ENCODE results near the gene ACOX2. TPM values are rescaled to one million over a fixed set of nuclear protein-coding genes. Genes with fewer than 3 reads are reported as not detected.

The ACOX2 gene
- total and polyA plus RNA-seq, 7 experiments from 2014 or later, result not detected

- POLR2A ChIA-PET, result interaction anchor here (1.0 kb wide), 1 partner anchor 21 kb away, joined by 3 read pairs; the partner anchor contains the start of gene KCTD6
- CTCF ChIA-PET, result no interaction called here
- DNase-seq (no peak), ATAC-seq (no peak)
- no peaks in the 10 kb centered on the region for H3K36me3 ChIP-seq (ENCODE audit: control insufficient read depth in 2 of 3, insufficient read depth in 3 of 3, low read length in 3 of 3)
- H3K27ac ChIP-seq (ENCODE audit: low read depth, low read length), result no peak overlapping the region
- no peak overlapping the region for H3K4me3 ChIP-seq (ENCODE audit: low read length)
- H3K36me3 Mint-ChIP-seq, result peaks cover 0 to 8% (median 0%) of the 10 kb centered on the region in 5 donors
- intact Hi-C loops (cut with micrococcal nuclease), result loop anchor here in 1 of 2 donors (1.0 to 5.0 kb wide), 4 partner anchors 7 to 138 kb away; partner anchors contain the start of genes PDHB and PXK
- peak overlapping the region in 4 of 9 donors; percentile 67 to 89 (median 74) for H3K27ac Mint-ChIP-seq
- peaks cover 0 to 1% (median 0%) of the 10 kb centered on the region in 11 donors for H3K9me3 Mint-ChIP-seq
- H3K27me3 ChIP-seq (ENCODE audit: control insufficient read depth in 2 of 2, insufficient read depth in 2 of 2, low read length in 2 of 2), result no peaks in the 10 kb centered on the region
- peaks cover 0 to 2% (median 0%) of the 10 kb centered on the region in 5 donors for H3K27me3 Mint-ChIP-seq
- H3K4me1 Mint-ChIP-seq, result peaks cover 5 to 64% (median 22%) of the 10 kb centered on the region in 7 donors
- peak overlapping the region in 1 of 10 donors; percentile 64 for H3K4me3 Mint-ChIP-seq
- peaks cover 0 to 28% of the 10 kb centered on the region in 2 donors for H3K4me1 ChIP-seq (ENCODE audit: control insufficient read depth in 2 of 2, insufficient read depth in 2 of 2, low read length in 2 of 2)
- H3K9me3 ChIP-seq (ENCODE audit: control insufficient read depth in 2 of 3, low read length in 3 of 3), result no peaks in the 10 kb centered on the region
Observed at GRCh38 chr3:58470363-58471024, 66.5 kb downstream of the ACOX2 start.

GRCh38 chr3:58469096-58469495, 67.9 kb downstream of the ACOX2 start:
- no peaks in the 10 kb centered on the region for H3K36me3 ChIP-seq (ENCODE audit: control insufficient read depth in 2 of 3, insufficient read depth in 3 of 3, low read length in 3 of 3)
- intact Hi-C loops (cut with micrococcal nuclease), result no loop called here
- peaks cover 0 to 26% of the 10 kb centered on the region in 2 donors for H3K4me1 ChIP-seq (ENCODE audit: control insufficient read depth in 2 of 2, insufficient read depth in 2 of 2, low read length in 2 of 2)
- peaks cover 5 to 51% (median 9%) of the 10 kb centered on the region in 7 donors for H3K4me1 Mint-ChIP-seq
- POLR2A ChIA-PET, result interaction anchor here (0.7 kb wide), 1 partner anchor 1243 kb away, joined by 4 read pairs; no protein-coding TSS in a partner anchor
- peaks cover 0 to 7% (median 0%) of the 10 kb centered on the region in 5 donors for H3K36me3 Mint-ChIP-seq
- peaks cover 0 to 1% (median 0%) of the 10 kb centered on the region in 11 donors for H3K9me3 Mint-ChIP-seq
- H3K27me3 Mint-ChIP-seq, result peaks cover 0 to 2% (median 0%) of the 10 kb centered on the region in 5 donors
- ATAC-seq (no peak), DNase-seq (no peak)
- H3K27ac ChIP-seq (ENCODE audit: low read depth, low read length), result no peak overlapping the region
- no peaks in the 10 kb centered on the region for H3K27me3 ChIP-seq (ENCODE audit: control insufficient read depth in 2 of 2, insufficient read depth in 2 of 2, low read length in 2 of 2)
- CTCF ChIA-PET, result no interaction called here
- no peak overlapping the region for H3K4me3 ChIP-seq (ENCODE audit: low read length)
- no peaks in the 10 kb centered on the region for H3K9me3 ChIP-seq (ENCODE audit: control insufficient read depth in 2 of 3, low read length in 3 of 3)
- peak overlapping the region in 1 of 9 donors; percentile 47 for H3K27ac Mint-ChIP-seq
- H3K4me3 Mint-ChIP-seq, result no peak overlapping the region

- Mint-ChIP-seq H3K4me1 (peaks cover 4 to 41% (median 13%) of the 10 kb centered on the region in 7 donors), H3K27me3 (peaks cover 0 to 7% (median 0%) of the 10 kb centered on the region in 5 donors), H3K9me3 (peaks cover 0 to 1% (median 0%) of the 10 kb centered on the region in 11 donors), H3K4me3 (no peak overlapping the region), H3K36me3 (no peaks in the 10 kb centered on the region), H3K27ac (no peak overlapping the region)
- CTCF ChIA-PET, result no interaction called here
- H3K27ac ChIP-seq (ENCODE audit: low read depth, low read length), result no peak overlapping the region
- H3K9me3 ChIP-seq (ENCODE audit: control insufficient read depth in 2 of 3, low read length in 3 of 3), result no peaks in the 10 kb centered on the region
- no peak for ATAC-seq
- H3K4me3 ChIP-seq (ENCODE audit: low read length), result no peak overlapping the region
- no peaks in the 10 kb centered on the region for H3K27me3 ChIP-seq (ENCODE audit: control insufficient read depth in 2 of 2, insufficient read depth in 2 of 2, low read length in 2 of 2)
- no peak for DNase-seq
- H3K36me3 ChIP-seq (ENCODE audit: control insufficient read depth in 2 of 3, insufficient read depth in 3 of 3, low read length in 3 of 3), result no peaks in the 10 kb centered on the region
- H3K4me1 ChIP-seq (ENCODE audit: control insufficient read depth in 2 of 2, insufficient read depth in 2 of 2, low read length in 2 of 2), result peaks cover 7 to 22% of the 10 kb centered on the region in 2 donors
- intact Hi-C loops (cut with micrococcal nuclease), result no loop called here
- POLR2A ChIA-PET, result no interaction called here
Observed at GRCh38 chr3:58466899-58467563, 70.0 kb downstream of the ACOX2 start.

- ATAC-seq (no peak), DNase-seq (no peak)
- Histone ChIP-seq H3K4me3 (ENCODE audit: low read length) (no peak overlapping the region), H3K36me3 (ENCODE audit: control insufficient read depth in 2 of 3, insufficient read depth in 3 of 3, low read length in 3 of 3) (no peaks in the 10 kb centered on the region), H3K27ac (ENCODE audit: low read depth, low read length) (no peak overlapping the region), H3K27me3 (ENCODE audit: control insufficient read depth in 2 of 2, insufficient read depth in 2 of 2, low read length in 2 of 2) (no peaks in the 10 kb centered on the region), H3K9me3 (ENCODE audit: control insufficient read depth in 2 of 3, low read length in 3 of 3) (no peaks in the 10 kb centered on the region), H3K4me1 (ENCODE audit: control insufficient read depth in 2 of 2, insufficient read depth in 2 of 2, low read length in 2 of 2) (peaks cover 4 to 7% of the 10 kb centered on the region in 2 donors)
- peaks cover 0 to 20% (median 6%) of the 10 kb centered on the region in 7 donors for H3K4me1 Mint-ChIP-seq
- H3K4me3 Mint-ChIP-seq, result no peak overlapping the region
- CTCF ChIA-PET, result no interaction called here
- no peaks in the 10 kb centered on the region for H3K36me3 Mint-ChIP-seq
- intact Hi-C loops (cut with micrococcal nuclease), result no loop called here
- H3K27me3 Mint-ChIP-seq, result peaks cover 0 to 7% (median 0%) of the 10 kb centered on the region in 5 donors
- POLR2A ChIA-PET, result no interaction called here
- H3K27ac Mint-ChIP-seq, result no peak overlapping the region
- H3K9me3 Mint-ChIP-seq, result no peaks in the 10 kb centered on the region
Observed at GRCh38 chr3:58464866-58465265, 72.1 kb downstream of the ACOX2 start.

GRCh38 chr3:58463942-58464271, 73.1 kb downstream of the ACOX2 start:
- Mint-ChIP-seq H3K4me1 (peaks cover 0 to 14% (median 6%) of the 10 kb centered on the region in 7 donors), H3K9me3 (peaks cover 0 to 1% (median 0%) of the 10 kb centered on the region in 11 donors), H3K27ac (no peak overlapping the region), H3K27me3 (peaks cover 0 to 7% (median 0%) of the 10 kb centered on the region in 5 donors), H3K4me3 (peak overlapping the region in 5 of 10 donors; percentile 44 to 65 (median 54)), H3K36me3 (no peaks in the 10 kb centered on the region)
- ATAC-seq, result no peak
- H3K4me1 ChIP-seq (ENCODE audit: control insufficient read depth in 2 of 2, insufficient read depth in 2 of 2, low read length in 2 of 2), result peaks cover 4 to 7% of the 10 kb centered on the region in 2 donors
- POLR2A ChIA-PET, result interaction anchor here (1.1 kb wide), 1 partner anchor 158 kb away, joined by 3 read pairs; the partner anchor contains the start of genes HTD2 and RPP14
- no peaks in the 10 kb centered on the region for H3K9me3 ChIP-seq (ENCODE audit: control insufficient read depth in 2 of 3, low read length in 3 of 3)
- H3K27ac ChIP-seq (ENCODE audit: low read depth, low read length), result no peak overlapping the region
- H3K36me3 ChIP-seq (ENCODE audit: control insufficient read depth in 2 of 3, insufficient read depth in 3 of 3, low read length in 3 of 3), result no peaks in the 10 kb centered on the region
- H3K4me3 ChIP-seq (ENCODE audit: low read length), result no peak overlapping the region
- no peaks in the 10 kb centered on the region for H3K27me3 ChIP-seq (ENCODE audit: control insufficient read depth in 2 of 2, insufficient read depth in 2 of 2, low read length in 2 of 2)
- intact Hi-C loops (cut with micrococcal nuclease), result loop anchor here (1.0 to 2.0 kb wide), 5 partner anchors 7 to 166 kb away; partner anchors contain the start of gene PDHB (in 1 of the 2)
- CTCF ChIA-PET, result interaction anchor here (0.8 to 1.3 kb wide), 7 partner anchors 9 to 166 kb away, joined by 3 to 4 read pairs (median 3); partner anchors contain the start of genes HTD2, PDHB and RPP14
- DNase-seq, result no peak

GRCh38 chr3:58463181-58463941, 73.6 kb downstream of the ACOX2 start:
- H3K27me3 ChIP-seq (ENCODE audit: control insufficient read depth in 2 of 2, insufficient read depth in 2 of 2, low read length in 2 of 2), result no peaks in the 10 kb centered on the region
- Mint-ChIP-seq H3K9me3 (peaks cover 0 to 1% (median 0%) of the 10 kb centered on the region in 11 donors), H3K36me3 (no peaks in the 10 kb centered on the region), H3K4me1 (peaks cover 0 to 12% (median 6%) of the 10 kb centered on the region in 7 donors), H3K4me3 (peak overlapping the region in 7 of 10 donors; percentile 34 to 65 (median 51)), H3K27ac (no peak overlapping the region), H3K27me3 (peaks cover 0 to 7% (median 0%) of the 10 kb centered on the region in 5 donors)
- POLR2A ChIA-PET, result interaction anchor here (1.1 kb wide), 1 partner anchor 157 kb away, joined by 3 read pairs; the partner anchor contains the start of genes HTD2 and RPP14
- DNase-seq, result peak; percentile 16 to 76 (median 40)
- peak overlapping the region; percentile 20 for H3K4me3 ChIP-seq (ENCODE audit: low read length)
- no peaks in the 10 kb centered on the region for H3K36me3 ChIP-seq (ENCODE audit: control insufficient read depth in 2 of 3, insufficient read depth in 3 of 3, low read length in 3 of 3)
- intact Hi-C loops (cut with micrococcal nuclease), result loop anchor here (1.0 to 2.0 kb wide), 5 partner anchors 8 to 167 kb away; partner anchors contain the start of gene PDHB (in 1 of the 2)
- H3K9me3 ChIP-seq (ENCODE audit: control insufficient read depth in 2 of 3, low read length in 3 of 3), result no peaks in the 10 kb centered on the region
- peak; percentile 98 for ATAC-seq
- no peak overlapping the region for H3K27ac ChIP-seq (ENCODE audit: low read depth, low read length)
- peaks cover 4 to 7% of the 10 kb centered on the region in 2 donors for H3K4me1 ChIP-seq (ENCODE audit: control insufficient read depth in 2 of 2, insufficient read depth in 2 of 2, low read length in 2 of 2)
- CTCF ChIA-PET, result interaction anchor here (0.7 to 1.3 kb wide), 8 partner anchors 9 to 167 kb away, joined by 3 to 4 read pairs (median 3); partner anchors contain the start of genes HTD2, PDHB and RPP14
